Measurements from ENCODE around the gene M6PR. TPM values are rescaled to one million over a fixed set of nuclear protein-coding genes. Genes with fewer than 3 reads are reported as not detected.

The M6PR gene
- total RNA-seq, 4 donors from 2014 or later, result 45.9 to 128 (median 75.4) TPM

- H3K9me3 ChIP-seq, result no peaks in the 10 kb centered on the region
- no peak overlapping the region for H3K27ac ChIP-seq
- H3K4me3 ChIP-seq, result no peak overlapping the region
- no peaks in the 10 kb centered on the region for H3K4me1 ChIP-seq
- intact Hi-C loops (cut with DNase I; ENCODE audit: low total_unique reads), result loop anchor here (10.0 kb wide), 1 partner anchor 210 kb away; no protein-coding TSS in a partner anchor
- DNase-seq, result no peak
- no peaks in the 10 kb centered on the region for H3K27me3 ChIP-seq
- TF ChIP-seq POLR2A (IDR thresholded peaks at IDR 0.05) (no peak), CTCF (IDR thresholded peaks at IDR 0.05) (no peak)
- no peaks in the 10 kb centered on the region for H3K36me3 ChIP-seq
These were observed 54.5 kb downstream of the M6PR start for GRCh38 chr12:8894986-8895385.

- Histone ChIP-seq H3K4me3 (no peak overlapping the region), H3K27ac (no peak overlapping the region), H3K9me3 (no peaks in the 10 kb centered on the region), H3K27me3 (no peaks in the 10 kb centered on the region), H3K36me3 (no peaks in the 10 kb centered on the region), H3K4me1 (no peaks in the 10 kb centered on the region)
- no peak for DNase-seq
- TF ChIP-seq CTCF (IDR thresholded peaks at IDR 0.05) (no peak), POLR2A (IDR thresholded peaks at IDR 0.05) (no peak)
- intact Hi-C loops (cut with DNase I; ENCODE audit: low total_unique reads), result loop anchor here (10.0 kb wide), 1 partner anchor 210 kb away; no protein-coding TSS in a partner anchor
These were observed 55.1 kb downstream of the M6PR start for GRCh38 chr12:8894378-8894777.

- Histone ChIP-seq H3K4me1 (no peaks in the 10 kb centered on the region), H3K4me3 (no peak overlapping the region), H3K27ac (no peak overlapping the region), H3K36me3 (no peaks in the 10 kb centered on the region), H3K9me3 (no peaks in the 10 kb centered on the region), H3K27me3 (no peaks in the 10 kb centered on the region)
- DNase-seq, result no peak
- TF ChIP-seq CTCF (IDR thresholded peaks at IDR 0.05) (no peak), POLR2A (IDR thresholded peaks at IDR 0.05) (no peak)
- intact Hi-C loops (cut with DNase I; ENCODE audit: low total_unique reads), result loop anchor here (10.0 kb wide), 1 partner anchor 207 kb away; no protein-coding TSS in a partner anchor
These were observed 57.5 kb downstream of the M6PR start for GRCh38 chr12:8891976-8892375.

Other genes with a start within 250 kb of the M6PR start
- gene A2ML1, start 127.0 kb downstream of the M6PR start, total RNA-seq, result 1 to 10 TPM in 2 of 4 donors, not detected in 2; 1.0 to 1.5 TPM
- 10 to 100 TPM; 27.7 to 82.0 (median 53.7) TPM for gene PHC1, start 35.1 kb downstream of the M6PR start, total RNA-seq
- gene KLRG1, start 39.9 kb upstream of the M6PR start, total RNA-seq, result 1 to 10 TPM in 2 of 4 donors, under 1 TPM in 1, not detected in 1; 0.26 to 5.1 (median 1.5) TPM
- 1,000 to 10,000 TPM in 1 of 4 donors, 100 to 1,000 TPM in 3; 305 to 1,063 (median 353) TPM for gene A2M, start 166.3 kb upstream of the M6PR start, total RNA-seq

Measured in uterus (tissue), 4 donors.